ENCODE data around the gene ITGA6. TPM values are rescaled to one million over a fixed set of nuclear protein-coding genes. Genes with fewer than 3 reads are reported as not detected.
A peak's percentile ranks its signal among the peaks of the same experiment; 100 is the strongest.

ITGA6 gene
- total and polyA plus RNA-seq, 4 donors = 13.2 to 105 (median 51.9) TPM

DNA sequence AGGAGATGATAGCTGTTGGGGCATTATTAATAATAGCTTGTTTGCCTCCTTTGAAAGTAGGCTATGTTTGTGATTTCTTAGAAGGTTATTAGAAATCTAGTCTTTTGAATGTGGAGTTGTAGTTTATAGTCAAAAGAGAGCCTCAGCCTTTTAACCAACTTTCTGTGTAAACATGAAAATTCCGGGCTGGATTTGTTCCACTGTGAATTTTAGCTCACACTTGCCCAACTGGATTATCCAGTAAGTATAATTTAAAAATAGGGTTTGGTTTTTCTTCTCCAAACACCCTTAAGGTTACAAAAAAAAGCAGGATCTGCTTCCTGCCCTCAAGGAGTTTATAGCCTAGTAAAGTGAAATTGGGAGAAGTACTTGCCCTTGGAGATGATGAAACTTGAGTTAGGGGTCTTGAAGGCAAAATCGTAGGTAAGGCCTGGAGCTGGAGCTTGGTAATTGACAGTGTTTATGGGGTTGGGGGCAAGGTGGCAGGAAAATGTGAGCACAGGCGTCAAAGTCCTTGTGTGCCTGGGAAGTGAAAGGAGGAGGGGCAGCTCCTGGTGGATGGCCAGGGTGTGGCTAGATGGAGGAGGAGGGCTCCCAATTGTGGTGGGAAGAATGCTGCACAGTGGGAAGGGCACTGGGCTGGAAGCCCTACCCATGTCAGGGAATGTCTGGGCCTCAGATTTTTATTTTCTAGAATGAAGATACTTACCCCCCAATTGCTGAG is 21.3 kb downstream of the ITGA6 start:
- DNase-seq (peak in 1 of 3 donors; percentile 33), ATAC-seq (ENCODE audit: insufficient read depth, low FRiP score) (no peak)
- Histone ChIP-seq H3K27me3 (ENCODE audit: control insufficient read depth in 3 of 3, insufficient read depth in 3 of 3, low read length in 2 of 3) (no peaks in the 10 kb centered on the region), H3K9me3 (ENCODE audit: control insufficient read depth in 4 of 4, insufficient read depth in 3 of 4, low read length in 3 of 4) (peaks cover 0 to 2% (median 0%) of the 10 kb centered on the region in 4 donors), H3K27ac (ENCODE audit: low read depth in 1 of 2, low read length in 1 of 2) (no peak overlapping the region), H3K9ac (ENCODE audit: insufficient read depth in 1 of 2, low read length in 2 of 2) (no peak overlapping the region), H3K4me1 (ENCODE audit: control insufficient read depth in 5 of 5, insufficient read depth in 5 of 5, low read length in 5 of 5) (peaks cover 6 to 17% (median 12%) of the 10 kb centered on the region in 5 donors), H3K36me3 (ENCODE audit: control insufficient read depth in 4 of 4, insufficient read depth in 4 of 4, low read length in 4 of 4) (no peaks in the 10 kb centered on the region), H3K4me3 (no peak overlapping the region)
- TF ChIP-seq, protein P1, sequence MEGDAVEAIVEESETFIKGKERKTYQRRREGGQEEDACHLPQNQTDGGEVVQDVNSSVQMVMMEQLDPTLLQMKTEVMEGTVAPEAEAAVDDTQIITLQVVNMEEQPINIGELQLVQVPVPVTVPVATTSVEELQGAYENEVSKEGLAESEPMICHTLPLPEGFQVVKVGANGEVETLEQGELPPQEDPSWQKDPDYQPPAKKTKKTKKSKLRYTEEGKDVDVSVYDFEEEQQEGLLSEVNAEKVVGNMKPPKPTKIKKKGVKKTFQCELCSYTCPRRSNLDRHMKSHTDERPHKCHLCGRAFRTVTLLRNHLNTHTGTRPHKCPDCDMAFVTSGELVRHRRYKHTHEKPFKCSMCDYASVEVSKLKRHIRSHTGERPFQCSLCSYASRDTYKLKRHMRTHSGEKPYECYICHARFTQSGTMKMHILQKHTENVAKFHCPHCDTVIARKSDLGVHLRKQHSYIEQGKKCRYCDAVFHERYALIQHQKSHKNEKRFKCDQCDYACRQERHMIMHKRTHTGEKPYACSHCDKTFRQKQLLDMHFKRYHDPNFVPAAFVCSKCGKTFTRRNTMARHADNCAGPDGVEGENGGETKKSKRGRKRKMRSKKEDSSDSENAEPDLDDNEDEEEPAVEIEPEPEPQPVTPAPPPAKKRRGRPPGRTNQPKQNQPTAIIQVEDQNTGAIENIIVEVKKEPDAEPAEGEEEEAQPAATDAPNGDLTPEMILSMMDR (IDR thresholded peaks at IDR 0.05; ENCODE audit: control extremely low read depth, extremely low read depth) = no peak
- WGBS, 2 donors = 71 to 83% methylated on average over 3 of the region's 3 CpGs

DNA sequence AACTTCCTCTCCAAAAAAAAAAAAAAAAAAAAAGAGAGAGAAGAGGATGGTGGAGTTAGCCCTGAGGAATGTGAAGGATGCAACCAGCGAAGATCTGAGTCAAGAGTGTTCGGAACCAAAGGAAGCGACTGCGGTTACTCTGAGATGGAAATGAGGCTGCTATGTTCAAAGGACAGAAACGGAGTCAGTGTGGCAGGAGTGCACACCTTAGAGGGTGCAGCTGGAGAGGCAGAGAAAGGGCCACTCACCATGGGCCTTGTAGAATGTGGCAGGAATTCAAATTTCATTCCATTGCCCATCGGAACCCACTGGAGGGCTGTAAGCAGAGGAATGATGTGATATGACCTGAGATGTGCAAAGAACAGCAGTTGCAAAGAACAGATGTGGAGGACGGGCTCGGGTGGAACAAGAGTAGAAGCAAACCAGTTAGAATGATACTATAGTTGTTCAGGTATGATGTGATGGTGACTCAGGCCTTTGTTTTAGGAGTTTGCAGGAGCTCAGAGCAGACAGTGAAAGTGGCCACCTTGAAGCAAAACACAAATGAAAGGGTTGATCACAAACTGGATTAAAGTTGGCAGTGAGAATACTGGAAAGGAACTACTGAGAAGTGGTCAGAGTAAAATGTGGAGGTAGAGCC is 22.6 kb downstream of the ITGA6 start:
- Histone ChIP-seq H3K4me3 (no peak overlapping the region), H3K9ac (ENCODE audit: insufficient read depth in 1 of 2, low read length in 2 of 2) (no peak overlapping the region), H3K27ac (ENCODE audit: low read depth in 1 of 2, low read length in 1 of 2) (no peak overlapping the region), H3K27me3 (ENCODE audit: control insufficient read depth in 3 of 3, insufficient read depth in 3 of 3, low read length in 2 of 3) (no peaks in the 10 kb centered on the region), H3K4me1 (ENCODE audit: control insufficient read depth in 5 of 5, insufficient read depth in 5 of 5, low read length in 5 of 5) (peaks cover 6 to 18% (median 12%) of the 10 kb centered on the region in 5 donors), H3K36me3 (ENCODE audit: control insufficient read depth in 4 of 4, insufficient read depth in 4 of 4, low read length in 4 of 4) (no peaks in the 10 kb centered on the region), H3K9me3 (ENCODE audit: control insufficient read depth in 4 of 4, insufficient read depth in 3 of 4, low read length in 3 of 4) (peaks cover 0 to 2% (median 0%) of the 10 kb centered on the region in 4 donors)
- TF ChIP-seq, protein P1 (IDR thresholded peaks at IDR 0.05; ENCODE audit: control extremely low read depth, extremely low read depth) = no peak
- WGBS, 2 donors = 94 to 98% methylated on average over 8 of the region's 8 CpGs
- no peak for DNase-seq
- no peak for ATAC-seq (ENCODE audit: insufficient read depth, low FRiP score)

DNA sequence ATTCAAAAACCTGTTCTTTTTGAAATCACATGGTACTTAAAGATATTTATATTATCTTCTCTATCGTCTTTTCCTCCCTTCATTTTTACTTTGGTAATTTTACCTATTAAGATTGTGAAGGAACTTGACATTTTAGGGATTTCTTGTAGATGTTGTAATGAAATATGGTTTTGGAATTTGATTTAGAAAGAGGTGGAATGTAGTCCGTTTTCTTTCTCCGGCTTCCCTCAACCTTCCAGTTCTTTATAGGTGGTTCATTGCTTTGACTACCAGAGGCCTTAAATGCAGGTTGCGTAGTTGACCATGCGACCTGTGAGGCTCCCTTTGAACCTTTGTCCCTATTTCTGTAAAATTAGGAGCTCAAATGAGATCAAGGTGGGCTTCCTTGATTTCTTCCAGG is 24.5 kb downstream of the ITGA6 start:
- Histone ChIP-seq H3K27ac (ENCODE audit: low read depth in 1 of 2, low read length in 1 of 2) (no peak overlapping the region), H3K9ac (ENCODE audit: insufficient read depth in 1 of 2, low read length in 2 of 2) (no peak overlapping the region), H3K4me1 (ENCODE audit: control insufficient read depth in 5 of 5, insufficient read depth in 5 of 5, low read length in 5 of 5) (peaks cover 7 to 19% (median 14%) of the 10 kb centered on the region in 5 donors), H3K36me3 (ENCODE audit: control insufficient read depth in 4 of 4, insufficient read depth in 4 of 4, low read length in 4 of 4) (no peaks in the 10 kb centered on the region), H3K27me3 (ENCODE audit: control insufficient read depth in 3 of 3, insufficient read depth in 3 of 3, low read length in 2 of 3) (no peaks in the 10 kb centered on the region), H3K9me3 (ENCODE audit: control insufficient read depth in 4 of 4, insufficient read depth in 3 of 4, low read length in 3 of 4) (peaks cover 0 to 4% (median 0%) of the 10 kb centered on the region in 4 donors), H3K4me3 (no peak overlapping the region)
- 92 to 95% methylated on average over 5 of the region's 5 CpGs for WGBS, 2 donors
- DNase-seq = no peak
- ATAC-seq (ENCODE audit: insufficient read depth, low FRiP score) = no peak
- TF ChIP-seq, protein P1 (IDR thresholded peaks at IDR 0.05; ENCODE audit: control extremely low read depth, extremely low read depth) = no peak
